Mucosa of gallbladder (tissue), 1 donor: ENCODE data around the gene CARMIL1. TPM values are rescaled to one million over a fixed set of nuclear protein-coding genes. Genes with fewer than 3 reads are reported as not detected.

Source experiments
- DNase-seq: peaks from one replicate; pipeline ENCODE4 v3.0.0-alpha.2; 2020; ENCODE audit warnings: low spot score
- total RNA-seq: library from RNA; stranded (reverse); gene quantifications from one replicate; pipeline ENCODE4 v1.2.1, GENCODE V29; 2021
- donor health status: DM: no; HTN: no; CAD: no.

Gene CARMIL1
- total RNA-seq, 1 donor from 2014 or later = 38.6 TPM

- no peak for DNase-seq
Observed at GRCh38 chr6:25334793-25335192, 55.6 kb downstream of the CARMIL1 start.

GRCh38 chr6:25336996-25337395 is 57.8 kb downstream of the CARMIL1 start:
- no peak for DNase-seq

- DNase-seq = no peak
Observed at GRCh38 chr6:25337431-25337830, 58.3 kb downstream of the CARMIL1 start.

GRCh38 chr6:25340431-25341202 is 61.4 kb downstream of the CARMIL1 start:
- no peak for DNase-seq

- no peak for DNase-seq
Observed at GRCh38 chr6:25341203-25341552, 62.0 kb downstream of the CARMIL1 start.

GRCh38 chr6:25341923-25342619 is 62.9 kb downstream of the CARMIL1 start:
- DNase-seq = no peak

GRCh38 chr6:25342802-25343201 is 63.6 kb downstream of the CARMIL1 start:
- DNase-seq = no peak

GRCh38 chr6:25343984-25344383 is 64.8 kb downstream of the CARMIL1 start:
- DNase-seq = no peak

- DNase-seq = no peak
Observed at GRCh38 chr6:25344827-25345226, 65.7 kb downstream of the CARMIL1 start.

GRCh38 chr6:25346064-25346463 is 66.9 kb downstream of the CARMIL1 start:
- no peak for DNase-seq

GRCh38 chr6:25350573-25350972 is 71.4 kb downstream of the CARMIL1 start:
- no peak for DNase-seq

- no peak for DNase-seq
Observed at GRCh38 chr6:25351485-25351884, 72.3 kb downstream of the CARMIL1 start.

- no peak for DNase-seq
Observed at GRCh38 chr6:25352285-25352684, 73.1 kb downstream of the CARMIL1 start.

GRCh38 chr6:25354078-25354932 is 75.1 kb downstream of the CARMIL1 start:
- DNase-seq = no peak

- DNase-seq = peak; percentile 45
Observed at GRCh38 chr6:25359191-25359861, 80.2 kb downstream of the CARMIL1 start.

GRCh38 chr6:25359891-25360290 is 80.7 kb downstream of the CARMIL1 start:
- DNase-seq = no peak

- no peak for DNase-seq
Observed at GRCh38 chr6:25360621-25361020, 81.4 kb downstream of the CARMIL1 start.

GRCh38 chr6:25363427-25363826 is 84.3 kb downstream of the CARMIL1 start:
- no peak for DNase-seq

- DNase-seq = no peak
Observed at GRCh38 chr6:25365154-25365553, 86.0 kb downstream of the CARMIL1 start.

- DNase-seq = no peak
Observed at GRCh38 chr6:25366903-25367545, 87.8 kb downstream of the CARMIL1 start.

GRCh38 chr6:25369036-25369432 is 89.9 kb downstream of the CARMIL1 start:
- DNase-seq = no peak
